SK-N-SH (cell line): ENCODE measurements around the gene ZNF827.

Source experiments
- EZH2phosphoT487 ChIP-seq: fragments of 200-600 bp; sonication (generic); IDR thresholded peaks from 2 replicates; pipeline ENCODE4 v1.6.1; 2017; ENCODE audit warnings: low read depth, mixed run types, mild to moderate bottlenecking, antibody characterized with exemption, moderate library complexity, borderline replicate concordance
- RAD21 ChIP-seq: IDR thresholded peaks from 2 replicates; pipeline ENCODE4 v1.6.1; 2012; ENCODE audit warnings: mild to moderate bottlenecking, low read length
- RXRA ChIP-seq: IDR thresholded peaks from 2 replicates; pipeline ENCODE4 v1.4.0; 2012; ENCODE audit warnings: low read depth, mild to moderate bottlenecking, borderline replicate concordance
- TEAD4 ChIP-seq: IDR thresholded peaks from 2 replicates; pipeline ENCODE4 v1.4.0; 2012; ENCODE audit warnings: mild to moderate bottlenecking, borderline replicate concordance; ENCODE audit not compliant: insufficient read depth
- TF ChIP-seq, protein P1 (sequence below): fragments of 200-600 bp; sonication (generic); IDR thresholded peaks from 2 replicates; pipeline ENCODE4 v1.6.1; 2017; ENCODE audit warnings: antibody characterized with exemption, mild to moderate bottlenecking, moderate library complexity
- TF ChIP-seq, protein P2 (sequence below): IDR thresholded peaks from 2 replicates; pipeline ENCODE4 v1.4.0; 2012; ENCODE audit warnings: low read depth, borderline replicate concordance

DNA sequence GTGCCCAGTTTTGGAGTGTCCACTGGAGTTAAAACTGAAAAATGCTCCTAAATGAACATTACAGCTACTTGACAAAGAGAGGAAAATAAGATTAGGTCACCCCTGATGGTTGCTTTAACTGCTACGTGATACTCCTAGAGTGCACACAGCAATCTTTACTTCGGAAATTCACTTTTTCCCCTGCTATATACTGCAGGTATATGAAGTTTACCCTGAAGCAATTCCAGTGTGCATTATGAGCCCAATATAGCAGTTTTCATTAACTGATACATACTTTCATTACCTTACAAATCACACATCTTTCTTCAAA, 773 bp upstream of the ZNF827 start:
- TF ChIP-seq EZH2phosphoT487 = no peak
- TF ChIP-seq, protein P1, sequence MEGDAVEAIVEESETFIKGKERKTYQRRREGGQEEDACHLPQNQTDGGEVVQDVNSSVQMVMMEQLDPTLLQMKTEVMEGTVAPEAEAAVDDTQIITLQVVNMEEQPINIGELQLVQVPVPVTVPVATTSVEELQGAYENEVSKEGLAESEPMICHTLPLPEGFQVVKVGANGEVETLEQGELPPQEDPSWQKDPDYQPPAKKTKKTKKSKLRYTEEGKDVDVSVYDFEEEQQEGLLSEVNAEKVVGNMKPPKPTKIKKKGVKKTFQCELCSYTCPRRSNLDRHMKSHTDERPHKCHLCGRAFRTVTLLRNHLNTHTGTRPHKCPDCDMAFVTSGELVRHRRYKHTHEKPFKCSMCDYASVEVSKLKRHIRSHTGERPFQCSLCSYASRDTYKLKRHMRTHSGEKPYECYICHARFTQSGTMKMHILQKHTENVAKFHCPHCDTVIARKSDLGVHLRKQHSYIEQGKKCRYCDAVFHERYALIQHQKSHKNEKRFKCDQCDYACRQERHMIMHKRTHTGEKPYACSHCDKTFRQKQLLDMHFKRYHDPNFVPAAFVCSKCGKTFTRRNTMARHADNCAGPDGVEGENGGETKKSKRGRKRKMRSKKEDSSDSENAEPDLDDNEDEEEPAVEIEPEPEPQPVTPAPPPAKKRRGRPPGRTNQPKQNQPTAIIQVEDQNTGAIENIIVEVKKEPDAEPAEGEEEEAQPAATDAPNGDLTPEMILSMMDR = no peak
- no peak for TF ChIP-seq TEAD4
- TF ChIP-seq RAD21 = no peak
- TF ChIP-seq RXRA = no peak
- TF ChIP-seq, protein P2, sequence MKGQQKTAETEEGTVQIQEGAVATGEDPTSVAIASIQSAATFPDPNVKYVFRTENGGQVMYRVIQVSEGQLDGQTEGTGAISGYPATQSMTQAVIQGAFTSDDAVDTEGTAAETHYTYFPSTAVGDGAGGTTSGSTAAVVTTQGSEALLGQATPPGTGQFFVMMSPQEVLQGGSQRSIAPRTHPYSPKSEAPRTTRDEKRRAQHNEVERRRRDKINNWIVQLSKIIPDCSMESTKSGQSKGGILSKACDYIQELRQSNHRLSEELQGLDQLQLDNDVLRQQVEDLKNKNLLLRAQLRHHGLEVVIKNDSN = no peak
